B cell (primary cell): ENCODE data around the gene LRRC8D. TPM values are rescaled to one million over a fixed set of nuclear protein-coding genes. Genes with fewer than 3 reads are reported as not detected.

Experiments used
- ATAC-seq: fragments of 200-7000 bp; cut with Tn5 transposase; one replicate; pipeline ENCODE4 v1.10.0; 2021; ENCODE audit warnings: low read depth, mild to moderate bottlenecking, moderate number of reproducible peaks, moderate library complexity
- CTCF ChIA-PET: fragments of 350-600 bp; sonication (Branson Sonifier 250); formaldehyde crosslinking; loops from one replicate; lab custom pipeline; 2021; ENCODE audit warnings: antibody characterized with exemption, inconsistent platforms; lab: Charles Lee
- POLR2A ChIA-PET: fragments of 350-600 bp; sonication (Branson Sonifier 250); formaldehyde crosslinking; loops from one replicate; lab custom pipeline; 2021; ENCODE audit warnings: antibody characterized with exemption; lab: Charles Lee
- DNase-seq: peaks from one replicate; pipeline ENCODE4 v3.0.0; 2013
- H2AFZ ChIP-seq: 2 replicates; pipeline ENCODE4 v1.6.1; 2012; ENCODE audit warnings: mild to moderate bottlenecking, low read depth, low read length; ENCODE audit not compliant: insufficient read depth, poor library complexity, severe bottlenecking
- H3K27ac ChIP-seq, 2 donors: 1 replicate in 1 of 2; 2 replicates in 1 of 2; pipeline ENCODE4 v1.5.1; 2012 to 2013; ENCODE audit warnings: low read length in 2 of 2, mild to moderate bottlenecking in 2 of 2, moderate library complexity in 1 of 2
- H3K27me3 ChIP-seq, 4 experiments: fragments of 200-600 bp in 1 of 4; sonication (generic) in 1 of 4; replicated peaks in 1 of 4; 1 replicate in 2 of 4; 2 replicates in 2 of 4; pipeline versions ENCODE4 v1.6.1 to v1.7.0; 2013 to 2016; ENCODE audit warnings: low read length in 3 of 4, mild to moderate bottlenecking in 2 of 4, mixed read lengths in 1 of 4, moderate library complexity in 1 of 4; ENCODE audit not compliant: insufficient read depth in 4 of 4, control insufficient read depth in 3 of 4; ENCODE audit errors: control extremely low read depth in 1 of 4
- H3K36me3 ChIP-seq, 2 experiments: replicated peaks in 1 of 2; 1 replicate in 1 of 2; 2 replicates in 1 of 2; pipeline versions ENCODE4 v1.6.1 to v1.7.1; 2013; ENCODE audit warnings: low read length in 1 of 2; ENCODE audit not compliant: insufficient read depth in 2 of 2, control insufficient read depth in 1 of 2; ENCODE audit errors: control extremely low read depth in 1 of 2, extremely low read depth in 1 of 2
- H3K4me1 ChIP-seq, 2 donors: fragments of 200-600 bp in 1 of 2; sonication (generic) in 1 of 2; 1 replicate in 1 of 2; 2 replicates in 1 of 2; pipeline versions ENCODE4 v1.5.1 to v1.6.1; 2013 to 2017; ENCODE audit warnings: low read length in 2 of 2; ENCODE audit not compliant: control insufficient read depth in 2 of 2, insufficient read depth in 2 of 2
- H3K4me2 ChIP-seq: replicated peaks from 2 replicates; pipeline ENCODE3; 2012; ENCODE audit warnings: mild to moderate bottlenecking, low read depth, low read length; ENCODE audit not compliant: poor library complexity, severe bottlenecking
- H3K4me3 ChIP-seq, 5 experiments: fragments of 200-600 bp in 1 of 5; sonication (generic) in 1 of 5; 1 replicate in 3 of 5; 2 replicates in 2 of 5; pipeline versions ENCODE4 v1.5.1 to v1.7.0; 2011 to 2016; ENCODE audit warnings: low read length in 4 of 5, mild to moderate bottlenecking in 4 of 5, low read depth in 2 of 5, control low read depth in 1 of 5, moderate library complexity in 1 of 5; ENCODE audit not compliant: insufficient read depth in 1 of 5; ENCODE audit errors: control extremely low read depth in 1 of 5, extremely low read depth in 1 of 5
- H3K79me2 ChIP-seq: fragments of 200-600 bp; sonication (generic); one replicate; pipeline ENCODE4 v1.6.0; 2016; ENCODE audit warnings: low read length; ENCODE audit not compliant: control insufficient read depth, insufficient read depth
- H3K9ac ChIP-seq: fragments of 200-600 bp; sonication (generic); 2 replicates; pipeline ENCODE4 v1.6.1; 2017; ENCODE audit warnings: mild to moderate bottlenecking, low read length, moderate library complexity
- H3K9me3 ChIP-seq, 3 donors: one replicate each; pipeline versions ENCODE4 v1.6.1 to v1.7.1; 2013; ENCODE audit warnings: low read length in 2 of 3; ENCODE audit not compliant: control insufficient read depth in 2 of 3, insufficient read depth in 1 of 3; ENCODE audit errors: control extremely low read depth in 1 of 3
- H4K20me1 ChIP-seq: 2 replicates; pipeline ENCODE4 v1.6.0; 2012; ENCODE audit warnings: mild to moderate bottlenecking, low read length; ENCODE audit not compliant: insufficient read depth, control insufficient read depth, poor library complexity, severe bottlenecking
- H3K27ac Mint-ChIP-seq: one replicate; pipeline ENCODE4 v1.8.0; 2021; ENCODE audit warnings: mixed read lengths
- H3K27me3 Mint-ChIP-seq: one replicate; pipeline ENCODE4 v1.8.0; 2021; ENCODE audit warnings: mixed read lengths
- H3K4me1 Mint-ChIP-seq: one replicate; pipeline ENCODE4 v1.8.0; 2021; ENCODE audit warnings: mixed read lengths
- H3K4me3 Mint-ChIP-seq: one replicate; pipeline ENCODE4 v1.8.0; 2021; ENCODE audit warnings: mixed read lengths
- H3K9me3 Mint-ChIP-seq: one replicate; pipeline ENCODE4 v1.8.0; 2022; ENCODE audit warnings: mixed read lengths; ENCODE audit not compliant: insufficient read depth
- EZH2 ChIP-seq: IDR thresholded peaks from 2 replicates; pipeline ENCODE4 v1.6.1; 2012; ENCODE audit warnings: borderline replicate concordance, low read depth, mild to moderate bottlenecking, moderate library complexity, low read length; ENCODE audit not compliant: insufficient read depth, poor library complexity, severe bottlenecking
- WGBS: methylation state at CpG from one replicate; pipeline ENCODE4 v1.1.5; 2013; ENCODE audit warnings: missing lambda C conversion rate; ENCODE audit not compliant: insufficient coverage; 5-methylcytosine and 5-hydroxymethylcytosine counted together
- intact Hi-C: fragments of 100-400 bp; cut with micrococcal nuclease; formaldehyde crosslinking; loops from one replicate; pipeline ENCODE4 v1.10.0; 2022
- polyA plus RNA-seq: library from polyadenylated mRNA; depleted of rRNA; stranded (reverse); fragments of >200 nt; gene quantifications from 2 replicates; pipeline ENCODE4 v1.2.3, GENCODE V29; 2012
- total RNA-seq, 2 donors: library from RNA; stranded (reverse); fragments of 120-200 nt in 1 of 2; gene quantifications; 1 replicate in 1 of 2; 2 replicates in 1 of 2; pipeline versions ENCODE4 v1.2.3 to v1.2.4, GENCODE V29; 2013 to 2022
- TF ChIP-seq, protein P1 (sequence below): fragments of 200-600 bp; IDR thresholded peaks from one replicate; pipeline ENCODE4 v1.8.0; 2022; ENCODE audit warnings: antibody characterized with exemption, mild to moderate bottlenecking

Gene LRRC8D
- total and polyA plus RNA-seq, 2 donors (not counting 1 experiment from before 2014, with no cell fraction given) = 23.7 to 47.0 TPM

DNA sequence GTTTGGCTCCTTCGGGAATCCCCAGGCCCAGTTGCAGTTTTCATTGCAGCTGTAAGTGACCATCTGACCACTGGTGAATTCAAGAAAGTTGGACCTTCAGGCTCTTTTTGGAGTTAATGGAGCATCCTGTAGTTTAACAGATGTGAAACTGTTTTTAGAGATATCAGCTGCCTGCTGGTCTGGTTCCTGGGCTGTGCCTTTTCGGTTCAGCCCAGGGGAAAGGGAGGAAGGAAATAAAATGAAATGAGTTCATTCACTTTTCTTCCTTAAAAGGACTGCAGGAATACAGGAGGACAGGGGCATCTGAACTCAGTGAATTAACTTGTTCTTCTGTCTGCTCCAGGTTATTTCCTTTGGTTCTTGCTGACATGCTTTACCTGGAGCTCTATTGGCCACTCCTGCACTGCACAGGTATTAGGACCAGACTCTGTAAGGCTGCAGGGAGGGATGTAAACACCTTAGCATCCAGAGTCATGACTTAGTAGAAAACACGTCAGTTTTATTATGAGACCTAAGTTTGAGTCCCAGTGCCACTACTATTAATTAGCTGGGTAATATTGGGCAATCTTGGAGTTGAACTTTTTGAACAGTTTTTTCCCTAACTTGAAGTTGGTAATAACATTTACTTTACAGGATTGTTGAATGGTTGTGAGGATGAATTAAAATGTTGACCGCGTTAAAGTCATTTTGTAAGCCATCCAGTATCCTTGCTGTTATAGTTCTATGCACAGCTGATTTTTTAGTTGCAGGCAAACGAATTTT is 83.6 kb downstream of the LRRC8D start:
- Histone ChIP-seq H3K36me3 (no peaks in the 10 kb centered on the region), H2AFZ (no peak overlapping the region), H3K4me1 (peaks cover 8 to 32% of the 10 kb centered on the region in 2 donors), H4K20me1 (peaks cover 24% of the 10 kb centered on the region), H3K79me2 (peaks cover 30% of the 10 kb centered on the region), H3K9me3 (no peaks in the 10 kb centered on the region), H3K4me2 (no peak overlapping the region), H3K4me3 (no peak overlapping the region), H3K9ac (no peak overlapping the region), H3K27me3 (no peaks in the 10 kb centered on the region), H3K27ac (no peak overlapping the region)
- Mint-ChIP-seq H3K4me3 (no peak overlapping the region), H3K9me3 (no peaks in the 10 kb centered on the region), H3K4me1 (peaks cover 84% of the 10 kb centered on the region), H3K27me3 (no peaks in the 10 kb centered on the region), H3K27ac (no peak overlapping the region)
- 70% methylated on average over 3 of the region's 6 CpGs for WGBS
- POLR2A ChIA-PET = no interaction called here
- intact Hi-C loops = no loop called here
- TF ChIP-seq, protein P1, sequence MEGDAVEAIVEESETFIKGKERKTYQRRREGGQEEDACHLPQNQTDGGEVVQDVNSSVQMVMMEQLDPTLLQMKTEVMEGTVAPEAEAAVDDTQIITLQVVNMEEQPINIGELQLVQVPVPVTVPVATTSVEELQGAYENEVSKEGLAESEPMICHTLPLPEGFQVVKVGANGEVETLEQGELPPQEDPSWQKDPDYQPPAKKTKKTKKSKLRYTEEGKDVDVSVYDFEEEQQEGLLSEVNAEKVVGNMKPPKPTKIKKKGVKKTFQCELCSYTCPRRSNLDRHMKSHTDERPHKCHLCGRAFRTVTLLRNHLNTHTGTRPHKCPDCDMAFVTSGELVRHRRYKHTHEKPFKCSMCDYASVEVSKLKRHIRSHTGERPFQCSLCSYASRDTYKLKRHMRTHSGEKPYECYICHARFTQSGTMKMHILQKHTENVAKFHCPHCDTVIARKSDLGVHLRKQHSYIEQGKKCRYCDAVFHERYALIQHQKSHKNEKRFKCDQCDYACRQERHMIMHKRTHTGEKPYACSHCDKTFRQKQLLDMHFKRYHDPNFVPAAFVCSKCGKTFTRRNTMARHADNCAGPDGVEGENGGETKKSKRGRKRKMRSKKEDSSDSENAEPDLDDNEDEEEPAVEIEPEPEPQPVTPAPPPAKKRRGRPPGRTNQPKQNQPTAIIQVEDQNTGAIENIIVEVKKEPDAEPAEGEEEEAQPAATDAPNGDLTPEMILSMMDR = no peak
- no peak for TF ChIP-seq EZH2
- CTCF ChIA-PET = no interaction called here
- ATAC-seq (no peak), DNase-seq (no peak)

DNA sequence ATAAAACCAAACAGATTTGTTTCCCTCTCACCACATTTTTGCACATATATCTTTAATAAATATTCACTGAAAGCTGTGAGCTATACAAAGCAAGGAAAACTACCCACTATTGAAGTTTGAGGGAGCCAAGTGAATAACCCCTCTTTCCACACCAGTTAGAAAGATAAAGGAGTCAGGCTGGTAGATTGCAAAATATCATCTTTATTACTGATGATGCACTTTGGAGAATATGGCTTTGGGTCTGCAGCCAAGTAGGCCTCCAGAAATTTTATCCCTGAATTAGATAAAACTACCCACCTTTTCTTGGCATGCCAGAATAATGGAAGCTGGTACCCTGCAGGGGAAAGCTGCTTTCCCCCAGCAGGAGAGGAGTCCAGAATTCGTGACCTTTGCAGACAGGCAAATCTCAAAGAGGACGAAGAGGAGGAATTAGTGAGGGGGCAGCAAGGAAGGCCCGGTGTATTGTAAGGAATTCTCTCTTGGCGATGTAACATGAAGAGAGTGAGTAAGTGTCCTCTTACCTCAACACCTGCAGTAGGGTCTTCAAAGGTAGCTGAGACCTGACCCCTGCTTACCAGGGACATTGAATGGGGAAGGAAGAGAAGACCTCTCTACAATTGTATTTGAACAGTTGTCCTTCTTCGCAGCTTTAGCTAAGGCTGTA is 84.7 kb downstream of the LRRC8D start:
- 100% methylated on average over 2 of the region's 5 CpGs for WGBS
- Histone ChIP-seq H3K27me3 (no peaks in the 10 kb centered on the region), H3K36me3 (no peaks in the 10 kb centered on the region), H3K9ac (no peak overlapping the region), H4K20me1 (peaks cover 29% of the 10 kb centered on the region), H2AFZ (no peak overlapping the region), H3K79me2 (peaks cover 40% of the 10 kb centered on the region), H3K9me3 (no peaks in the 10 kb centered on the region), H3K27ac (no peak overlapping the region), H3K4me3 (no peak overlapping the region), H3K4me1 (peaks cover 8 to 25% of the 10 kb centered on the region in 2 donors), H3K4me2 (no peak overlapping the region)
- Mint-ChIP-seq H3K27ac (no peak overlapping the region), H3K4me3 (no peak overlapping the region), H3K9me3 (no peaks in the 10 kb centered on the region), H3K4me1 (peaks cover 73% of the 10 kb centered on the region), H3K27me3 (no peaks in the 10 kb centered on the region)
- ChIA-PET CTCF (no interaction called here), POLR2A (no interaction called here)
- intact Hi-C loops = no loop called here
- no peak for DNase-seq
- TF ChIP-seq, protein P1 = no peak
- no peak for TF ChIP-seq EZH2
- no peak for ATAC-seq
